ENCODE results near the gene USP24. TPM values are rescaled to one million over a fixed set of nuclear protein-coding genes. Genes with fewer than 3 reads are reported as not detected.

Gene USP24
- total RNA-seq, 1 experiment from 2014 or later, result 40.9 TPM

- ChIA-PET POLR2A (no interaction called here), CTCF (interaction anchor here (0.8 to 1.6 kb wide), 2 partner anchors 14 to 51 kb away, joined by 3 to 5 read pairs; no protein-coding TSS in a partner anchor)
- TF ChIP-seq, protein P1, sequence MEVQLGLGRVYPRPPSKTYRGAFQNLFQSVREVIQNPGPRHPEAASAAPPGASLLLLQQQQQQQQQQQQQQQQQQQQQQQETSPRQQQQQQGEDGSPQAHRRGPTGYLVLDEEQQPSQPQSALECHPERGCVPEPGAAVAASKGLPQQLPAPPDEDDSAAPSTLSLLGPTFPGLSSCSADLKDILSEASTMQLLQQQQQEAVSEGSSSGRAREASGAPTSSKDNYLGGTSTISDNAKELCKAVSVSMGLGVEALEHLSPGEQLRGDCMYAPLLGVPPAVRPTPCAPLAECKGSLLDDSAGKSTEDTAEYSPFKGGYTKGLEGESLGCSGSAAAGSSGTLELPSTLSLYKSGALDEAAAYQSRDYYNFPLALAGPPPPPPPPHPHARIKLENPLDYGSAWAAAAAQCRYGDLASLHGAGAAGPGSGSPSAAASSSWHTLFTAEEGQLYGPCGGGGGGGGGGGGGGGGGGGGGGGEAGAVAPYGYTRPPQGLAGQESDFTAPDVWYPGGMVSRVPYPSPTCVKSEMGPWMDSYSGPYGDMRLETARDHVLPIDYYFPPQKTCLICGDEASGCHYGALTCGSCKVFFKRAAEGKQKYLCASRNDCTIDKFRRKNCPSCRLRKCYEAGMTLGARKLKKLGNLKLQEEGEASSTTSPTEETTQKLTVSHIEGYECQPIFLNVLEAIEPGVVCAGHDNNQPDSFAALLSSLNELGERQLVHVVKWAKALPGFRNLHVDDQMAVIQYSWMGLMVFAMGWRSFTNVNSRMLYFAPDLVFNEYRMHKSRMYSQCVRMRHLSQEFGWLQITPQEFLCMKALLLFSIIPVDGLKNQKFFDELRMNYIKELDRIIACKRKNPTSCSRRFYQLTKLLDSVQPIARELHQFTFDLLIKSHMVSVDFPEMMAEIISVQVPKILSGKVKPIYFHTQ (CRISPR knock-in tag; IDR thresholded peaks at IDR 0.05), result no peak
- Mint-ChIP-seq H3K4me3 (no peak overlapping the region), H3K27me3 (ENCODE audit: low read depth) (no peaks in the 10 kb centered on the region), H3K36me3 (peaks cover 15% of the 10 kb centered on the region), H3K4me1 (peaks cover 28% of the 10 kb centered on the region), H3K9me3 (peaks cover 7% of the 10 kb centered on the region), H3K27ac (no peak overlapping the region)
- DNase-seq (ENCODE audit: low spot score) (no peak), ATAC-seq (no peak)
Measured at GRCh38 chr1:55194851-55195250, 20.3 kb downstream of the USP24 start.

DNA sequence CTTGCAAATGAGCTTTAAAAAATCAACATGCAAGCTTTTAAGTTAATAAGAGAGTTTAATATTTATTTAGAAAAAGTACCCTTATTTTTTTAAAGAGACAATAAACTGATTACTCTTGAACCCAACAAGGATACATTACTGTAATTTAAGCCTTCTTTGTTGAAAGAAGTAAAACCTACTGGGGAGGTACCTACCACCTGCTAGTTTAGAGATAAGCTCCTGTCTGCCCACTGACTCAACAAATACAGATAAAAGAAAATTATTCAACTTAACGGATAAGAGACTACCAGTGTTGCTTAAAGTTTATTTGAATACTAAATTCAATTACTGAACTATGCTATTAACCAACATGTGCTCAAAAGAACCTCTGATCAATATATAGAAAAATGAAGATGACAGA lies 23.1 kb downstream of the USP24 start:
- ATAC-seq (no peak), DNase-seq (ENCODE audit: low spot score) (no peak)
- Mint-ChIP-seq H3K27ac (no peak overlapping the region), H3K9me3 (no peaks in the 10 kb centered on the region), H3K36me3 (no peaks in the 10 kb centered on the region), H3K4me1 (peaks cover 26% of the 10 kb centered on the region), H3K4me3 (no peak overlapping the region), H3K27me3 (ENCODE audit: low read depth) (no peaks in the 10 kb centered on the region)
- CTCF ChIA-PET, result interaction anchor here (0.9 kb wide), 1 partner anchor 49 kb away, joined by 3 read pairs; no protein-coding TSS in a partner anchor
- POLR2A ChIA-PET, result no interaction called here
- TF ChIP-seq ZNF263 (CRISPR knock-in tag; IDR thresholded peaks at IDR 0.05; ENCODE audit: low read depth), result no peak
- TF ChIP-seq TP53 (CRISPR knock-in tag; IDR thresholded peaks at IDR 0.05), result no peak
- TF ChIP-seq CREM (CRISPR knock-in tag; IDR thresholded peaks at IDR 0.05), result no peak
- no peak for TF ChIP-seq ERG (CRISPR knock-in tag; IDR thresholded peaks at IDR 0.05)
- TF ChIP-seq NR3C1 (CRISPR knock-in tag; conservative IDR thresholded peaks at IDR 0.05; ENCODE audit: low read depth), result no peak
- TF ChIP-seq STAT6 (CRISPR knock-in tag; conservative IDR thresholded peaks at IDR 0.05; ENCODE audit: low read depth), result no peak
- TF ChIP-seq, protein P2, sequence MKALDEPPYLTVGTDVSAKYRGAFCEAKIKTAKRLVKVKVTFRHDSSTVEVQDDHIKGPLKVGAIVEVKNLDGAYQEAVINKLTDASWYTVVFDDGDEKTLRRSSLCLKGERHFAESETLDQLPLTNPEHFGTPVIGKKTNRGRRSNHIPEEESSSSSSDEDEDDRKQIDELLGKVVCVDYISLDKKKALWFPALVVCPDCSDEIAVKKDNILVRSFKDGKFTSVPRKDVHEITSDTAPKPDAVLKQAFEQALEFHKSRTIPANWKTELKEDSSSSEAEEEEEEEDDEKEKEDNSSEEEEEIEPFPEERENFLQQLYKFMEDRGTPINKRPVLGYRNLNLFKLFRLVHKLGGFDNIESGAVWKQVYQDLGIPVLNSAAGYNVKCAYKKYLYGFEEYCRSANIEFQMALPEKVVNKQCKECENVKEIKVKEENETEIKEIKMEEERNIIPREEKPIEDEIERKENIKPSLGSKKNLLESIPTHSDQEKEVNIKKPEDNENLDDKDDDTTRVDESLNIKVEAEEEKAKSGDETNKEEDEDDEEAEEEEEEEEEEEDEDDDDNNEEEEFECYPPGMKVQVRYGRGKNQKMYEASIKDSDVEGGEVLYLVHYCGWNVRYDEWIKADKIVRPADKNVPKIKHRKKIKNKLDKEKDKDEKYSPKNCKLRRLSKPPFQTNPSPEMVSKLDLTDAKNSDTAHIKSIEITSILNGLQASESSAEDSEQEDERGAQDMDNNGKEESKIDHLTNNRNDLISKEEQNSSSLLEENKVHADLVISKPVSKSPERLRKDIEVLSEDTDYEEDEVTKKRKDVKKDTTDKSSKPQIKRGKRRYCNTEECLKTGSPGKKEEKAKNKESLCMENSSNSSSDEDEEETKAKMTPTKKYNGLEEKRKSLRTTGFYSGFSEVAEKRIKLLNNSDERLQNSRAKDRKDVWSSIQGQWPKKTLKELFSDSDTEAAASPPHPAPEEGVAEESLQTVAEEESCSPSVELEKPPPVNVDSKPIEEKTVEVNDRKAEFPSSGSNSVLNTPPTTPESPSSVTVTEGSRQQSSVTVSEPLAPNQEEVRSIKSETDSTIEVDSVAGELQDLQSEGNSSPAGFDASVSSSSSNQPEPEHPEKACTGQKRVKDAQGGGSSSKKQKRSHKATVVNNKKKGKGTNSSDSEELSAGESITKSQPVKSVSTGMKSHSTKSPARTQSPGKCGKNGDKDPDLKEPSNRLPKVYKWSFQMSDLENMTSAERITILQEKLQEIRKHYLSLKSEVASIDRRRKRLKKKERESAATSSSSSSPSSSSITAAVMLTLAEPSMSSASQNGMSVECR (CRISPR knock-in tag; IDR thresholded peaks at IDR 0.05; ENCODE audit: borderline replicate concordance), result no peak
- TF ChIP-seq NFYB (CRISPR knock-in tag; conservative IDR thresholded peaks at IDR 0.05; ENCODE audit: low read depth), result no peak
- TF ChIP-seq SOX15 (CRISPR knock-in tag; IDR thresholded peaks at IDR 0.05), result no peak
- TF ChIP-seq USF1 (CRISPR knock-in tag; IDR thresholded peaks at IDR 0.05), result no peak
- TF ChIP-seq NR1H2 (CRISPR knock-in tag; IDR thresholded peaks at IDR 0.05), result no peak
- TF ChIP-seq NFATC4 (CRISPR knock-in tag; IDR thresholded peaks at IDR 0.05), result no peak
- TF ChIP-seq RELA (CRISPR knock-in tag; IDR thresholded peaks at IDR 0.05; ENCODE audit: borderline replicate concordance), result no peak
- TF ChIP-seq GTF2I (CRISPR knock-in tag; conservative IDR thresholded peaks at IDR 0.05), result no peak
- TF ChIP-seq PRDM15 (CRISPR knock-in tag; IDR thresholded peaks at IDR 0.05), result no peak
- no peak for TF ChIP-seq KAT7 (CRISPR knock-in tag; IDR thresholded peaks at IDR 0.05; ENCODE audit: borderline replicate concordance)
